HTR-8/SVneo (cell line): ENCODE results near the gene PASD1.

ENCODE experiments used
- DNase-seq: peaks from one replicate; pipeline ENCODE4 v3.0.0; 2011; ENCODE audit warnings: low spot score, mixed read lengths; ENCODE audit not compliant: insufficient read length
- FAIRE-seq: peaks from 2 replicates; lab custom pipeline; 2011; peaks lifted over from hg19 to GRCh38; lab: Jason Lieb, UNC

Gene PASD1

DNA sequence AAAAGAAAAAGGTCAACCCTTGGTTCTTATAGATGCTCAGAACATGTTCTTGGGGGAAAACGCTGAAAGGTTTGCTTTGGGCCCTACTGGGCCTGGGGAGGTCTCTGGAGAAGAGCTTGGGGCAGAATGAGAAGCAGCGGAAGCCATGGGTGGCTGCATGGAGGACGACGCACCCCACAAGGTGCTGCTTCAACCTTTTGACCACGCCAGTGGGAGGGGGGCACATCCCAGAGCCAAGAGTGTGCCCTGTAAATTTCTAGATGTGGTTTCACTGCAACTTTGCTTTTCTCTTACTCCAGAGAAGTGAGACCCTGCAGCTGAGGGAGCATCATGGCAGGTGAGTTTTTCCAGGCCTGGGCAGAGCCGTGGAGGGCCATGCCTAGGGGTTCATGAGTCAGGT, 135.0 kb downstream of the PASD1 start:
- no peak for FAIRE-seq
- DNase-seq: no peak

DNA sequence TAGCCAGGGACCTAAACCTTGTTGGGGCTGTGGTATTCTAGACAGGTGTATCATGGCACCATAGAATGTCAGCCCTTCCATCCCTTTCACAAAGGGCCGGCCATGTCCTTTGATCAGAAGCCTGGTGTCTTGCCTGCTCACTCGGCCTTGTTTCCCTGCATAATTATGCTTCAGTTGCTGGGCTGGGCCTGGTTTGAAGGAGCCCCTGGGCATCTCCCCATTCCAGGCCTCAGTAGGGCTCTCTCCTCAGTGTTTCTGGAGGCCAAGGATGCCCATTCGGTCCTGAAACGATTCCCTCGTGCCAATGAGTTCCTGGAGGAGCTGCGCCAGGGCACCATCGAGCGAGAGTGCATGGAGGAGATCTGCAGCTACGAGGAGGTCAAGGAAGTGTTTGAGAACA, 136.3 kb downstream of the PASD1 start:
- FAIRE-seq (no peak), DNase-seq (no peak)

DNA sequence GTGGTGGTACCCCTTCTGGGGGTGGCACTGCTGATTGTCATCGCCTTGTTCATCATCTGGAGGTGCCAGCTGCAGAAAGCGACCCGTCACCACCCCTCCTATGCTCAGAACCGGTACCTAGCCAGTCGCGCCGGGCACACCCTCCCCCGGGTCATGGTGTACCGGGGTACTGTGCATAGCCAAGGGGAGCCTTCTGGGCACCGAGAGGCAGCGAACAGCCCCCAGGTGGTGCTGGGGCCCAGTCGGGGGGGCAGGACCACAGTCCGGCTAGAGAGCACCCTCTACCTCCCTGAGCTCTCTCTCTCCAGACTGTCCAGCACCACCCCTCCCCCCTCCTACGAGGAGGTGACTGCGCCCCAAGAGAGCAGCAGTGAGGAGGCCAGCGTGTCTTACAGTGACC, 137.1 kb downstream of the PASD1 start:
- DNase-seq (no peak), FAIRE-seq (no peak)

- no peak for FAIRE-seq
- DNase-seq: no peak
Measured at GRCh38 chrX:151701071-151701470, 137.6 kb downstream of the PASD1 start.

DNA sequence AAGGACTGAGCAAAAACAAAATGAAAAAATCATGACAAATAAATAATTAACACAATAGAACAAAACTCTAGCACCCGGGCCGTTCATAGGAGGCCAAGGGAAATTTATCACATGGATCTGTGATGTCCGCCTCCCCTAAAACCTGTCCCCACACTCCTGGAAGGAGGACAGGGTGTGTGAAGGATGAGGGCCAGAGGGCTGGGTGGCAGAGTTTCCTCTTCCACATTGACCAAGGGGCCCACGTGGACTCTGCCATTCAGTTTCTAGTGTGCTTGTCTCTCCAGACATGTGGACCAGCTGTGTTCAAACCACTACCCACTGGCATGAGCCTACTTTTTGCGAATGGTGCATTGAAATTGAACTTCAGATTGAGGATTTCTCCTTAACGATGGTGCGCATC, 138.1 kb downstream of the PASD1 start:
- FAIRE-seq: no peak
- DNase-seq: no peak

- DNase-seq: no peak
- no peak for FAIRE-seq
Measured at GRCh38 chrX:151702026-151702714, 138.7 kb downstream of the PASD1 start.

- FAIRE-seq (no peak), DNase-seq (no peak)
Measured at GRCh38 chrX:151702741-151703340, 139.4 kb downstream of the PASD1 start.

DNA sequence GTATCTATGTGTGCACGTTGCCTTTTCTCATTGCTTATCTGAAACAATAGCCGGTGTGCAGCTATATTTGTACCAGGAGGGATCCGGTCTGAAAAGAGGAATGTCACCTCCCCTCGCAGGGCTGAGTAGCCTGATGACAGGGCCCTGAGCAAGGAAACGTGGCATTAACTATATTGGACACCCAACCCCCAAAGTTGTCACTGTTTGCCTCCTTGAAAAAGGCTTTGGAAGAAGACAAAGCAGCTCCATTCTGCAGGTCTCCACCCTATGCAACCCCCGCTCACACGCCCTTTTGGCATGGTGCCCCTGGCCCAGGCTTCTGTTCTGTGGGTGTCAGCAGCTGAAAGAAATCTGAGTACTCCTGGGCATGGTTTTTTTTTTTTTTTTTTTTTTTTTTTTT, 140.0 kb downstream of the PASD1 start:
- FAIRE-seq (no peak), DNase-seq (no peak)

- FAIRE-seq: no peak
- no peak for DNase-seq
Measured at GRCh38 chrX:151704041-151704663, 140.7 kb downstream of the PASD1 start.

DNA sequence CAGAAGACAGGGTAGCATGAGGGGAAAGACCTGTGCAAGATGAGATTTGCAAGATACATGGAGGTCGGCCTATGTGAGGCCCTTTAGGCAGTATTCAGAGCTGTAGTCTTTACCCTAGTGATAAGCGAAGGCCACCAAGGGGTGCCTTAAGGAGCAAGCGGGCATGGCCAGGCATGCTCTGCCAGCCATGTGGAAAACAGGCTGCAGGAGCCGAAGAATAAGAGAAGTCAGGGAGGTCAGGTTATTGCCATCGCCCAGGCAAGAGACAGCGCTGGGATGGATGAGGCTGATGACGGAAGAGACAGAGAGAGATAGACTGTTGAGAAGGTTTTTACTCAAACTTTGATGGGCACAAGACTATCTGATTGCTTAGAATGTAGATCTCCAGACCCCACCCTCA, 145.3 kb downstream of the PASD1 start:
- FAIRE-seq (no peak), DNase-seq (no peak)

GRCh38 chrX:151710457-151710856, 147.0 kb downstream of the PASD1 start:
- DNase-seq (no peak), FAIRE-seq (no peak)

- FAIRE-seq: no peak
- DNase-seq: no peak
Measured at GRCh38 chrX:151711154-151711553, 147.7 kb downstream of the PASD1 start.

DNA sequence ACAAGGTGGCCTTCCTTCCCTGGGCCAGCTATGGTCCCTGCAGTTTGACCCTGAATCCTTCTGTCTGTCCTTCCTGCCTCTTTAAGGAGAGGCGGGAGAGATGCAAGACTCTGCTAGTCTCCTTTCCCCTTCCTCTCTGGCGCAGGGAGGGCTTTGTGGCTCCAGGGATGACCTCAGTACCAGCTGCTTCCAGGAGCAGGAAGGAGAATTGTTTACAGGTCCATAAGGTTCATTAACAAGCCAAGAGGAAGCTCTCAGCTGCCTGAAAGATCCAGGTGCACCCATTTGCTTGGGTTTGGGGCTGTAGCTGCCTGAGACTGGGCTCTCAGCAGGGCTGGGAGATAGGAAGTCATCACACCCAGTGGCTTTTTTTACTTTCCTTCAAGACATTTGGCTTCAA, 148.3 kb downstream of the PASD1 start:
- FAIRE-seq: no peak
- DNase-seq: no peak

DNA sequence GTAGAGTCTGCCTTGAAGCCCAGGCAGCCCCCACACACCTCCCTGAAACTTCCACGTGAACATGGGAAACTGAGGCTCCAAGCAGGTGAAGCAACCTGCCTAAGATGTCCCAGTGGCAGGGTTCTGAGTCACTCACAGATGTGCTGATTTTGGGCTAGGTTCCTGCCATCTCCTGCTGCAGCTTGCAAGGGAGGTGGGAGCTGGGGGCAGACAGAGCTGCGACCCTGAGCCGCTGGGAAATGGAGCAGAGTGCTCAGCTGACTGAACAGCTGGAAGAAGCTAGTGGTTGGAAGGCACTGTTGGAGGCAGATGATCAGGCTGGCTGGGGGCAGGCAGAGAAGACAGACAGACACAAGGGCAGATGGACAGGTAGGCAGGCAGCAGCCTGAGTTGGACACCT, 148.8 kb downstream of the PASD1 start:
- FAIRE-seq (no peak), DNase-seq (no peak)

GRCh38 chrX:151713849-151714248, 150.4 kb downstream of the PASD1 start:
- no peak for FAIRE-seq
- peak; percentile 17 for DNase-seq

GRCh38 chrX:151714362-151714761, 150.9 kb downstream of the PASD1 start:
- no peak for FAIRE-seq
- DNase-seq: no peak

GRCh38 chrX:151715752-151716151, 152.3 kb downstream of the PASD1 start, which contains the start of gene FATE1:
Gene FATE1 (plus strand): TSS chrX:151716035. CDS start chrX:151716120, 85 bp downstream.
- DNase-seq (no peak), FAIRE-seq (no peak)

- DNase-seq (no peak), FAIRE-seq (no peak)
Measured at GRCh38 chrX:151722241-151722846, 158.9 kb downstream of the PASD1 start.

GRCh38 chrX:151723156-151723760, 159.8 kb downstream of the PASD1 start:
- no peak for FAIRE-seq
- no peak for DNase-seq

DNA sequence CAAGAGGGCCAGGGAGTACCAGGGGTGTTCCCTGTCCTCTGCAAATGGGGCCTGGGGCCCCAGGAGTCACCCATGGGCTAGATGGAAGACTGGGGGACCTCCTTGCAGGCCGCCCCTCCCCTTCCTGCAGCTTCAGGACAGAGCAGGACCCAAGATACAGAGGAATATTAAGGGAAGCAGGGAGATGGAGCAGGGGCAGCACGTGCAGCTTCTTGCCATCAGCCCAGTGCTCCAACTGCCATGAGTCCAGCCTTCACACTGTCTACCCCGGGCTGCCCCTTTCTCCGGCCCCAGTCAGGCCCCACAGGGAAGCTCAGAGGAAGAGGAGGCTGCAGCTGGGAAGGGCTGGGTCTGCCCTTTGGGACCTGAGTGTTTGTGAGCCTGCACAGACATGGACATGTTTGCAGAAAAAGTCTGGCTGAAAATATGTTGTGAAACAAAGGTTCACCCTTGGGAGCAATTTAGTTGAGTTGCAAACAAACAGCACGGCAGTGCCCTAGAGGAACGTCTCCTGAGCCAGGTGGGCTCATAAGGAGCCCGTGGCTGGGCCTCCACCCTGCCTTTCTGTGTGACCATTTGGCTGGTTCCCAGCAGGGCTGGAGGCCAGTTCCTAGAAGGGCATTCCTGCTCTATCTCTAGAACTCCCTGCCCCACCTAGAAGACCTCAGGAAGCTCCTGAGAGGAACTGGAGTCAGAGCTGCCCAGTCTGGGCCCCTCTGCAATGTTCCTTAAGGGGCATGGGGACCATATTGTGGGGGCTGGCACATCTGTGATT, 161.3 kb downstream of the PASD1 start:
- DNase-seq (no peak), FAIRE-seq (no peak)
